Gastrocnemius medialis (tissue), 4 donors: ENCODE measurements around the gene TRDMT1. TPM values are rescaled to one million over a fixed set of nuclear protein-coding genes. Genes with fewer than 3 reads are reported as not detected.

Experiments used
- ATAC-seq, 2 donors: fragments of 150-250 bp; one replicate each; pipeline ENCODE4 v1.9.1; 2016
- DNase-seq, 2 donors: peaks; one replicate each; pipeline ENCODE4 v3.0.0-alpha.2; 2019
- H3K27ac ChIP-seq, 4 donors: fragments of 200-600 bp; sonication (generic); 1 replicate in 1 of 4; 2 replicates in 3 of 4; pipeline ENCODE4 v1.5.1; 2016 to 2018; ENCODE audit warnings: mild to moderate bottlenecking in 2 of 4, moderate library complexity in 1 of 4
- H3K27me3 ChIP-seq, 3 donors: fragments of 200-600 bp; sonication (generic) in 2 of 3; 1 replicate in 1 of 3; 2 replicates in 2 of 3; pipeline versions ENCODE4 v1.5.1 to v1.6.0; 2016 to 2019; ENCODE audit warnings: mild to moderate bottlenecking in 1 of 3, moderate library complexity in 1 of 3
- H3K36me3 ChIP-seq, 2 donors: fragments of 200-600 bp; sonication (generic) in 1 of 2; one replicate each; pipeline ENCODE4 v1.5.1; 2017 to 2018
- H3K4me1 ChIP-seq, 2 donors: fragments of 200-600 bp; sonication (generic) in 1 of 2; one replicate each; pipeline ENCODE4 v1.5.1; 2016 to 2017; ENCODE audit warnings: mild to moderate bottlenecking in 2 of 2
- H3K4me3 ChIP-seq, 4 donors: fragments of 200-600 bp; sonication (generic) in 3 of 4; 1 replicate in 1 of 4; 2 replicates in 3 of 4; pipeline ENCODE4 v1.5.1; 2016 to 2019; ENCODE audit warnings: mild to moderate bottlenecking in 2 of 4
- H3K9me3 ChIP-seq, 3 donors: fragments of 200-600 bp; sonication (generic) in 2 of 3; 1 replicate in 1 of 3; 2 replicates in 2 of 3; pipeline ENCODE4 v1.5.1; 2016 to 2019
- CTCF ChIP-seq, 5 experiments: fragments of 450-650 bp in 3 of 5; fragments of 200-600 bp in 2 of 5; sonication (generic) in 2 of 5; IDR thresholded peaks in 4 of 5; conservative IDR thresholded peaks in 1 of 5; 1 replicate in 4 of 5; 2 replicates in 1 of 5; pipeline ENCODE4 v1.5.1; 2016 to 2019; ENCODE audit warnings: antibody characterized with exemption in 5 of 5, mild to moderate bottlenecking in 3 of 5, moderate library complexity in 3 of 5
- POLR2A ChIP-seq, 2 donors: fragments of 450-650 bp; IDR thresholded peaks; one replicate each; pipeline ENCODE4 v1.6.1; 2017; ENCODE audit warnings: antibody characterized with exemption in 2 of 2, mild to moderate bottlenecking in 2 of 2, moderate library complexity in 2 of 2
- in situ Hi-C, 4 donors: fragments of 200-750 bp; cut with MboI; loops; one replicate each; pipeline versions ENCODE4 v1.15.0 to v1.8.0; 2017; ENCODE audit warnings: low sequenced_read_pairs in 4 of 4
- intact Hi-C: fragments of 100-400 bp; cut with DNase I; formaldehyde crosslinking; loops from one replicate; pipeline ENCODE4 v1.15.1; 2023; ENCODE audit warnings: low total_unique reads
- total RNA-seq, 4 donors: library from RNA; depleted of rRNA; stranded (reverse); fragments of >200 nt; gene quantifications; one replicate each; pipeline versions ENCODE4 v1.1.0 to v1.2.3, GENCODE V29; 2016

Gene TRDMT1
- total RNA-seq, 4 donors from 2014 or later: 0.85 to 4.7 (median 2.1) TPM

DNA sequence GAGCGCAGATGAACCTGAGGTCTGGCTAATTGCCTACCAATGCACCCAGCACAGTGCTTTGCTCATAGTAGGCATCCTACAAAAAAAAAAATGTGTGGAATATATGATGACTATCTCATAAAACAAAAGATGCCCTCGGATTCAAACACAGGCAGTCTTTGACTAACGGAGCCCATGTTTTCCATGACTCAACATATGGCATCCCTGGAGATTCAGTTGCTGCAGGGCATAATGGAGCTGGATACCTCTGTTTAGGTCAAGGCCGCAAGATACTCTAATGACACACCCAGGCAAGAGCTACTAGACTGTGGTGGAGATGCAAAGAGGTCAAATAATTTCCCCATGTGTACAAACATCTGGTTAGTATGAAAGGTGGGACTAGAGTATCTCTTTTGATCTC is 88.1 kb downstream of the TRDMT1 start:
- Histone ChIP-seq H3K4me3 (no peak overlapping the region), H3K4me1 (no peaks in the 10 kb centered on the region), H3K9me3 (no peaks in the 10 kb centered on the region), H3K27me3 (no peaks in the 10 kb centered on the region), H3K27ac (no peak overlapping the region), H3K36me3 (no peaks in the 10 kb centered on the region)
- DNase-seq: no peak
- no peak for TF ChIP-seq POLR2A (IDR thresholded peaks at IDR 0.05)
- no peak for TF ChIP-seq CTCF (IDR thresholded peaks at IDR 0.05 in 4 of 5, conservative IDR thresholded peaks at IDR 0.05 in 1 of 5)
- intact Hi-C loops (no loop called here), in situ Hi-C loops (no loop called here)
- no peak for ATAC-seq

- Histone ChIP-seq H3K36me3 (no peaks in the 10 kb centered on the region), H3K27ac (no peak overlapping the region), H3K4me3 (no peak overlapping the region), H3K9me3 (no peaks in the 10 kb centered on the region), H3K4me1 (no peaks in the 10 kb centered on the region), H3K27me3 (no peaks in the 10 kb centered on the region)
- TF ChIP-seq CTCF (IDR thresholded peaks at IDR 0.05 in 4 of 5, conservative IDR thresholded peaks at IDR 0.05 in 1 of 5) (no peak), POLR2A (IDR thresholded peaks at IDR 0.05) (no peak)
- intact Hi-C loops: no loop called here
- DNase-seq (no peak), ATAC-seq (no peak)
- in situ Hi-C loops: no loop called here
Observed at GRCh38 chr10:17112566-17112965, 88.9 kb downstream of the TRDMT1 start.

- no peak overlapping the region for H3K27ac ChIP-seq
- ATAC-seq (no peak), DNase-seq (no peak)
- H3K36me3 ChIP-seq: no peaks in the 10 kb centered on the region
- in situ Hi-C loops: no loop called here
- TF ChIP-seq POLR2A (IDR thresholded peaks at IDR 0.05) (no peak), CTCF (IDR thresholded peaks at IDR 0.05 in 4 of 5, conservative IDR thresholded peaks at IDR 0.05 in 1 of 5) (no peak)
- intact Hi-C loops: no loop called here
- H3K4me3 ChIP-seq: no peak overlapping the region
- H3K27me3 ChIP-seq: no peaks in the 10 kb centered on the region
- no peaks in the 10 kb centered on the region for H3K9me3 ChIP-seq
- no peaks in the 10 kb centered on the region for H3K4me1 ChIP-seq
Observed at GRCh38 chr10:17109475-17110207, 91.8 kb downstream of the TRDMT1 start.

- in situ Hi-C loops (no loop called here), intact Hi-C loops (no loop called here)
- Histone ChIP-seq H3K27me3 (no peaks in the 10 kb centered on the region), H3K27ac (no peak overlapping the region), H3K4me1 (no peaks in the 10 kb centered on the region), H3K4me3 (no peak overlapping the region), H3K9me3 (no peaks in the 10 kb centered on the region), H3K36me3 (no peaks in the 10 kb centered on the region)
- no peak for ATAC-seq
- TF ChIP-seq CTCF (IDR thresholded peaks at IDR 0.05 in 4 of 5, conservative IDR thresholded peaks at IDR 0.05 in 1 of 5): no peak
- no peak for TF ChIP-seq POLR2A (IDR thresholded peaks at IDR 0.05)
- no peak for DNase-seq
Observed at GRCh38 chr10:17109046-17109445, 92.4 kb downstream of the TRDMT1 start.

GRCh38 chr10:17106991-17107390 is 94.5 kb downstream of the TRDMT1 start:
- no peak for TF ChIP-seq POLR2A (IDR thresholded peaks at IDR 0.05)
- no peak for TF ChIP-seq CTCF (IDR thresholded peaks at IDR 0.05 in 4 of 5, conservative IDR thresholded peaks at IDR 0.05 in 1 of 5)
- Histone ChIP-seq H3K9me3 (no peaks in the 10 kb centered on the region), H3K27me3 (no peaks in the 10 kb centered on the region), H3K36me3 (no peaks in the 10 kb centered on the region), H3K4me1 (no peaks in the 10 kb centered on the region), H3K27ac (no peak overlapping the region), H3K4me3 (no peak overlapping the region)
- DNase-seq: no peak
- in situ Hi-C loops (no loop called here), intact Hi-C loops (no loop called here)
- ATAC-seq: no peak
